ENCODE results near the gene CTSA. TPM values are rescaled to one million over a fixed set of nuclear protein-coding genes. Genes with fewer than 3 reads are reported as not detected.

The CTSA gene
- 90.1 and 95.2 TPM in 2 replicates for total RNA-seq

DNA sequence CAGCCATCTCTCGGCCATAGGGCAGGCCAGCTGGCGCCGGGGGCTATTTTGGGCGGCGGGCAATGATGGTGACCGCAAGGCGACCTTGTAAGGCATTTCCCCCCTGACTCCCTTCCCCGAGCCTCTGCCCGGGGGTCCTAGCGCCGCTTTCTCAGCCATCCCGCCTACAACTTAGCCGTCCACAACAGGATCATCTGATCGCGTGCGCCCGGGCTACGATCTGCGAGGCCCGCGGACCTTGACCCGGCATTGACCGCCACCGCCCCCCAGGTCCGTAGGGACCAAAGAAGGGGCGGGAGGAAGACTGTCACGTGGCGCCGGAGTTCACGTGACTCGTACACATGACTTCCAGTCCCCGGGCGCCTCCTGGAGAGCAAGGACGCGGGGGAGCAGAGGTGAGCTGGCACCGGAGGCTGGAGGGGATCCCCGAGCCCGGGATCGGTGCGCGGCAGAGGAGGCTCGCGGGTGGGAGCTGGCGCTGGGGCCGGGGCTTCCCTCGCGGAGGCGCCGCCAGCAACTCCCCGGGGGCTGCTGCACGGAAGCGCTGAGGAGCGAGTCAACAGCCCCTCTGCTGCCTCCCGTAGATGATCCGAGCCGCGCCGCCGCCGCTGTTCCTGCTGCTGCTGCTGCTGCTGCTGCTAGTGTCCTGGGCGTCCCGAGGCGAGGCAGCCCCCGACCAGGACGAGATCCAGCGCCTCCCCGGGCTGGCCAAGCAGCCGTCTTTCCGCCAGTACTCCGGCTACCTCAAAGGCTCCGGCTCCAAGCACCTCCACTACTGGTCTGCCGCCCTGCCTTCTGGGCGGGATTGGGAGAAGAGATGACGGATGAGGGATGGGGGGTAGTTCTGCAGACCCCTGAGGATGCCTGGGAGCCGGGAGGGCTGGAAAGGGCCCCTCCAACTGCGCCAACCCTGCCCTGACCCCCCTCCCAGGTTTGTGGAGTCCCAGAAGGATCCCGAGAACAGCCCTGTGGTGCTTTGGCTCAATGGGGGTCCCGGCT is at the start of gene CTSA, which contains the start of gene NEURL2:
TSS of gene CTSA (plus strand) at position 351 of the 999 bp plus-strand sequence. CDS start at position 585, 234 bp downstream.
TSS of gene NEURL2 (minus strand) at position 224 of the 999 bp plus-strand sequence. CDS start at position 7, 217 bp downstream.

DNA sequence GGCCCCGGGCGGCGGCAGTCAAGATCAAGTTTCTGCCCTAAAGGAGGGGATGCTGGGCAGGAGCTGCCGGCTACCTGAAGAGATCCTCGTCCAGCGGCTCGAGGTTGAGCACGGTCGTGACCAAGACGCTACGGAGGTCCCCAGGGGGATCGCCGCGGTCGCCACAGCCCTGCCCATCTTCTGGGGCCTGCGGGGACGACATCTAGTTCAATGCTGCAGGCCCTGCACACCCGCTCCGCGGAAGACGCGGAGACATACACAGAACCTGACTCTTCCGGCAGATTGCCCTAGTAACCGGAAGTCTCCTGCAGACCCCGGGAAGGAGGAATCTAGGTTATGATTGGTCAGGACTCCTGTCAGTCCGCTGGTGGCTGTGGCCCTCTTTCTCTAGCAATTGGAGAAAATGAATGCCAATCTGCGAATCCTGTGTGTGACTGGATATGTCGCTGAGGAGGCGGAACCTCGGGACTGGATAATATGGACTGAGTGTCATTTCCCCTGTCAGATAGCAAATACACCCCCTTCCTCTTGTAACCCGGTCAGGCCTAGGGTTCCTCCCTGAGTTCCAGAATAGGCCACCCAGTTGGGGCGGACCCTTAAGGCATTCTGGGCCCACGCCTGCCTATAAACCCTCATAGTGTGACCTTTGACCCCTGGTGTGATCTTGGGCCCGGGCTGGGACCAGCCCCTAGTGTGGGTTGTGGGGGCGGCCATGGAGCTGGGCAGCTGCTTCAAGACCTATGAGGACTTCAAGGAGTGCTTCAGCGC is 33.8 kb upstream of the CTSA start, which contains the start of the genes ACOT8 and ZSWIM3:
TSS of gene ACOT8 (minus strand) at position 279 of the 768 bp plus-strand sequence. CDS start at position 202, 77 bp downstream.
TSS of gene ZSWIM3 (plus strand) at position 501 of the 768 bp plus-strand sequence. CDS start at position 713, 212 bp downstream.

DNA sequence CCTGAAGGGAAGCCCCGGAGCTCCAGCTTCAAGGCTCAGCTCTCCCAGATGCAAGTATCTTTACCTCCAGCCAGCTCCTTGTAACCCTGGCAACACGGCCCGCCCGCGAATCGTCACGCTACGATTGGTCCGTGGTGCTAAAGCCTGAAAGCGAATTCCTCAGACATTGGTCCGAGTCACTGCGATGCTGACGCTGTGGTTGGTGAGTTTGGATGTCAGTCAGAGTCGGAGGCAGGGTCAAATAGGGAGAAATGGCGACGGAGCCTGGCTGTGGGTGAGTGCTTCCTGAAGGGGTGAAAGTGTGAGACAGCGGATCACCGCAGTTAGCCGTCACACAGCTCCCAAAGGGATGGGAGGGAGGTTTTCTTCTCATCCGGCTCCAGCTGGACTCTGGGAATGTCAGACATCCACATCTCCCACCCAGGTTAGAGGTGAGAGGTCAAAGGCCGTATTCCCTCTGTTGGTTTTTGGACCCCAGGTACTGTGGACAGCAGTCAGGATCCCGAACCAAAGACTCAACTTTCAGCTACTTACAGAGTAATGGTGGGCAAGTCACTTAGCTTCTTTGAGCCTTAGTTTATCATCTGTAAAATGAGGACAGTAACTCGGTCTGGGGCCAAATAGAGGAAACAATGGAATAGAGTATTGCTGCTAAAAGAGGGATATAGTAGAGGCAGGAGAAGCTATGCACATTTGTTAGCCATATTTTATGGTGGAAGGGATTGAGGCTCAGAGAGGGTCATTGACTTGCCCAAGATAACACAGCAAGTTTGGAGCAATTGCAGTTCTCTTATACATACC is 9.9 kb upstream of the CTSA start, which contains the start of gene ZSWIM1:
TSS of gene ZSWIM1 (plus strand) at position 240 of the 801 bp plus-strand sequence. CDS start 1,366 bp downstream, outside the sequence.

DNA sequence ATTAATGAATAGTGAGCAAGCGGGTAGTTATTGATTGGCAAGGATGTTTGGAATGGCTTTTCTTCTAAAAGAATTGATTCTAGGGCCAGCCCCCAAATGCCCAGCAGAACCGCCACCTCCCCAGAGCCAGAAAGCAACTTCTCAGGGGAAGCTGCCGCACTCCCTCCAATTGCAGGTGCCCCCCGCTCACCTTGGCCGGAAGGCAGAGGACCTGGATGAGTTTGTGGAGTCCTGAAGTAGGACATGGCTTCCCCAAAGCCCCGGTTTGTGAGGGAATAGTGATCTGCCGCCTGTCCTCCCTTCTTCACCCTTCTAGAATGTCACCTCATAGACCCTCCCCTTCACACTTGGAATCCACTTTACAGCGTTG is 3.8 kb upstream of the CTSA start, which contains the start of gene SPATA25:
TSS of gene SPATA25 (minus strand) at position 277 of the 370 bp plus-strand sequence. CDS start at position 245, 32 bp downstream.

DNA sequence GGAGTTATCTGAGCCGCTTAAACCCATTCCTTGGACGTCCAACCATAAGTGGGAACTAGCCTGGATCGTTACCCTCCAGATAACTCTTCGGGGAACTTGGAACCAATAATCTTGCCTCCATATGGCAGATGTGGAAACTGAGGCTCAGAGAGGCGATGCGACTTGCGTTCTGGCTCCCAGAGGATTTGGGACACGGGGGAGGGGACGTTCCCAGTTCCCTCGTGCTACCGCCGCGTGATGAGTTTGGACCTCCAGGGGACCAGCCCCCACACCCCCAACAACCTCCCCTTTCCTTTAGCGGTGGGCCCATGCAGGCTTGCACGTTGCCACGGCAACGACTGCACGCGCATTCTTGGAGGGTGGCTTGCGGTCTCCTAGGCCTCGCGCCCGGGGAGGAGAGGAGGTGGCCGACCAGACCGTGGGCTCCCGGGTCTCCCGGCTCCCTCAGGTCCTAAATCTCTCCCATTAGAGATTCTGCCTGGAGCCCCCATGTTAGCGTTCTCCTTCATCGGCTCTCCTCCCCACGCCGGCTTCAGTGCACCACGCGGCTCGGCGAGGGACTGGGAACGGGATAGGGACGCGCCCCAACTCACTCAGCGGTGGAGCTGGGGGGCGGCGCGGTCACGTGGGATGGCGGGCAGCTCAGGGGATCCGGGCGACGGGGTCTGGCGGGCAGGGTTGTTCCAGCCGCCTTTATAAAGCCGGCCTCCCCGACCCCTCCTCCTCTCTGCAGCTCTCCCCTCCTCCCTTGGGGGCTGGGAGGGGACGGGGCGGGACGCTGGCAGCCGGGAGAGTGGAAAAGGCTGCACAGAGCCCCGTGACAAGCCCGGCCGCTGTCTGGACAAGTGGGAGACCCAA is 20.6 kb downstream of the CTSA start, which contains the start of gene PLTP:
TSS of gene PLTP (minus strand) at position 670 of the 858 bp plus-strand sequence. CDS start 703 bp downstream, outside the sequence.

DNA sequence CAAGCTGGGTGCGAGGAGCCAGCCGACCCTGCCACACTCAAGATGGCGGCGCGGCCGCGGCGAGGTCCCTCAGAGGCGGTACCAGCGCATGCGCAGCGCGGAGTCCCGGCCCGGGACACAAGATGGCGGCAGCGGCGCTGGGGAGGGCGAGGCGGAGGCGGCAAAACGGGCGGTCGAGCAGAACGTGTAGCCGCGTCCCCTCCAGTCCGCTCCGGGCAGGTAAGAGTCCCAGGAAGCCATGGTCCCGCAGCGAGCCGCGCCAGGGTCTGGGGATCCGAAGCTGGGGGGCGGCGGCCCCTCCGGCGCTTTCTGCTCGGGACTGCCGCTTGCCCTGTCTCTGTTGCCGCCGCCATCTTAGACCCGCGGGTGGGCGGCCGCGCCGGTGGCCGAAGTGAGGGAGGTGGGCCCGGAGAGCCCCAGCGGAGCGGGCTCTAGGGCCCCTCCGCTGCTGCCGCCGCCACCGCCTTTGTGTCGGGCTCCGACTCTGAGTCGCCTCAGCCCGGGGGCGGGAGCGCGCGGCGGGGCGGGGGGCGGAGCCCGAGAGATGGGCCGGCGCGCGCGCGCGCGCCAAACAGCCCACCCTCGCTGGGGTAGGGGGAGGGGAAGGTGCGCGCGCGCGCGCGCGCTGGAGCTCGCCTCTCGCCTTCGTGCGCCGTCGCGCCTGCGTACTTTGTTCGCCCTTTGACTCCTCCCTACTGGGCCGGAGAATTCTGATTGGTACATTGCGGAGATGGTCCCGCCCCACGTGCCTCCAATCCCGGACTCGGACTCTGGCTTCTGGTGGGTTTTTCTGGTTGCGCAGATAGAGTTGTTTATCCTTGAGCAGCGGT is 43.7 kb downstream of the CTSA start, which contains the start of gene PCIF1:
TSS of gene PCIF1 (plus strand) at position 98 of the 830 bp plus-strand sequence. CDS start 4,317 bp downstream, outside the sequence.

Other genes with a start within 250 kb of the CTSA start
- gene WFDC11, start 221.1 kb upstream of the CTSA start, total RNA-seq = not detected in 2 replicates
- gene WFDC13, start 189.3 kb upstream of the CTSA start, total RNA-seq = not detected in 2 replicates
- not detected in 2 replicates for gene WFDC10B, start 186.3 kb upstream of the CTSA start, total RNA-seq
- gene SPINT4, start 169.0 kb upstream of the CTSA start, total RNA-seq = not detected in 2 replicates
- 0.20 and 0.73 TPM in 2 replicates for gene WFDC3, start 99.5 kb upstream of the CTSA start, total RNA-seq
- gene DNTTIP1, start 99.4 kb upstream of the CTSA start, total RNA-seq = 13.5 and 15.4 TPM in 2 replicates
- 31.2 and 36.4 TPM in 2 replicates for gene UBE2C, start 78.7 kb upstream of the CTSA start, total RNA-seq
- gene TNNC2, start 64.0 kb upstream of the CTSA start, total RNA-seq = 0.73 TPM in 1 of 2 replicates, not detected in the other
- 87.6 and 101 TPM in 2 replicates for gene SNX21, start 57.5 kb upstream of the CTSA start, total RNA-seq
- 25.6 and 30.1 TPM in 2 replicates for gene ACOT8, start 33.9 kb upstream of the CTSA start, total RNA-seq
- 3.9 and 4.8 TPM in 2 replicates for gene ZSWIM3, start 33.7 kb upstream of the CTSA start, total RNA-seq
- 10.4 and 11.0 TPM in 2 replicates for gene ZSWIM1, start 10.1 kb upstream of the CTSA start, total RNA-seq
- gene SPATA25, start 3.7 kb upstream of the CTSA start, total RNA-seq = 1.4 and 1.5 TPM in 2 replicates
- 2.6 and 2.7 TPM in 2 replicates for gene NEURL2, start 127 bp upstream of the CTSA start, total RNA-seq
- gene PLTP, start 20.8 kb downstream of the CTSA start, total RNA-seq = 6.6 and 33.1 TPM in 2 replicates
- gene PCIF1, start 43.3 kb downstream of the CTSA start, total RNA-seq = 10.7 and 11.3 TPM in 2 replicates
- gene ZNF335, start 80.9 kb downstream of the CTSA start, total RNA-seq = 16.9 and 23.7 TPM in 2 replicates
- gene MMP9, start 117.6 kb downstream of the CTSA start, total RNA-seq = not detected in 2 replicates
- gene SLC12A5, start 137.9 kb downstream of the CTSA start, total RNA-seq = not detected in 2 replicates
- 12.9 and 20.7 TPM in 2 replicates for gene NCOA5, start 198.6 kb downstream of the CTSA start, total RNA-seq
- 4.7 and 9.6 TPM in 2 replicates for gene CD40, start 227.0 kb downstream of the CTSA start, total RNA-seq

All from subcutaneous preadipocyte (primary cell).